HG03097 (cell line): ENCODE measurements around the gene MASP2.
"Not testable (repeated sequence)": the region's sequence is repeated elsewhere in the genome, so short reads cannot be mapped to it uniquely, and the experiment has no call there.

Source experiments
- ATAC-seq: cut with Tn5 transposase; IDR thresholded peaks from one replicate; pipeline ENCODE4 v1.9.1; 2021; ENCODE audit not compliant: unreplicated experiment, low FRiP score

Gene MASP2

DNA sequence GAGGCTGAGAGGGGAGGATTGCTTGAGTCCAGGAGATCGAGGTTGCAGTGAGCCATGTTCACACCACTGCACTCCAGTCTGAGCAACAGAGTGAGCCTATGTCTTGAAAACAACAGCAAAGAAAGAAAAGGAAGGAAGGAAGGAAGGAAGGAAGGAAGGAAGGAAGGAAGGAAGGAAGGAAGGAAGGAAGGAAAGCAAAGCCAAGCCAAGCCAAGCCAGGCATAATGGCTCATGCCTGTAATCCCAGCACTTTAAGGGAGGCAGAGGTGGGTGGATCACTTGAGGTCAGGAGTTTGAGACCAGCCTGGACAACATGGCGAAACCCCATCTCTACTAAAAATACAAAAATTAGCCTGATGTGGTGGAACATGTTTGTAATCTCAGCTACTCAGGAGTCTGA, 55.0 kb downstream of the MASP2 start:
- not testable (repeated sequence) for ATAC-seq

DNA sequence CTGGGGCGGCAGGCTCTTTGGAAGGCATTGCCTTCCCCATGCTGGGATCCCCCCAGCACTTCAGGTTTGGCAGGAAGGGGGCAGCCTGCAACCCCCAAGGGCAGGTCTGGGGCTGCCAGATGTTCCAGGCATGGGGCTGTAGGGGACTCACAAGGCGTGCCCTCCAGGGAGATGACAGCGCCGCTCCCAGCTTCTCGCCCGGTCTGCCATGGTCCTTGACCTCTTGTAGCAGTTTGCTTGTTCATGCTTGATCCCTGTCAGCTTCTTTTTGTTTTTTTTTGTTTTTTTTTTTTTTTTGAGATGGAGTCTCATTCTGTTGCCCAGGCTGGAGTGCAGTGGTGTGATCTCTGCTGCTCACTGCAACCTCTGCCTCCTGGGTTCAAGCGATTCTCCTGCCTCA, 56.2 kb downstream of the MASP2 start:
- ATAC-seq = no peak

DNA sequence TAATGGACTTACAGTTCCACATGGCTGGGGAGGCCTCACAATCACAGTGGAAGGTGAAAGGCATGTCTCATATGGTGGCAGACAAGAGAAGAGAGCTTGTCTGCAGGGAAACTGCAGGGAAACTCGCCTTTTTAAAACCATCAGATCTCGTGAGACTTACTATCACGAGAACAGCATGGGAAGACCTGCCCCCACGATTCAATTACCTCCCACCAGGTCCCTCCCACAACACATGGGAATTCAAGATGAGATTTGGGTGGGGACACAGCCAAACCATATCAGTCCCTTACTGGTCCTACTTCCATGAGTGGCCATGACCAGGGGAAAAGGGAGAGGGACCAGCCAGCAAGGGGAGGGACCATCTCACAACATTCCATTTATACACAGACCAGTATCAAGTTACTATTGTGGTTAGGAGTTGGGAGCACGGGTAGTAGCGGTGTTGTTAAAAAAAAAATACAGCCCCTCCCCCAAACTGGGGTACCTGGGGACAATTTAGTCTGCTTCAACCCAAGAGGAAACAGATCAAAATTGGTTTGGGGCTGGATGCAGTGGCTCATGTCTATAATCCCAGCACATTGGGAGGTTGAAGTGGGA, 57.0 kb downstream of the MASP2 start:
- not testable (repeated sequence) for ATAC-seq

DNA sequence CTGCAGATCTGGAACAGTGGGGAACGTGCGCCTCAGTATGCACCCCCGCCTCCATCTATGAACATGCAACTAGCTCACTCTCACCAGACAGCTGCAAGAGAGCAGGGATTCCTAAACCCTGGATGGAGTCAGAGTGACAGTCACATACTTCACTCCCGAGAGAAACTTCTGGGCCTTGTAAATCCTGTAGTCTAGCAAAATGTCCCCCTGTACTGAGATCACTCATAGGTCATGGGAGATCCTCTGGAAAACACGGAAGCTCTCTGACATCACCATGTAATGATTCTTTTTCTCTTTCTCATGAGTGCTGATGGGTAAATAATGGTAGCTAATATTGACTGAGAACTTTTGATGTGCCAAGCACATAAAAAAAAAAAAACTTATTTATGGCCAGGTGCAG, 57.9 kb downstream of the MASP2 start:
- ATAC-seq = no peak

DNA sequence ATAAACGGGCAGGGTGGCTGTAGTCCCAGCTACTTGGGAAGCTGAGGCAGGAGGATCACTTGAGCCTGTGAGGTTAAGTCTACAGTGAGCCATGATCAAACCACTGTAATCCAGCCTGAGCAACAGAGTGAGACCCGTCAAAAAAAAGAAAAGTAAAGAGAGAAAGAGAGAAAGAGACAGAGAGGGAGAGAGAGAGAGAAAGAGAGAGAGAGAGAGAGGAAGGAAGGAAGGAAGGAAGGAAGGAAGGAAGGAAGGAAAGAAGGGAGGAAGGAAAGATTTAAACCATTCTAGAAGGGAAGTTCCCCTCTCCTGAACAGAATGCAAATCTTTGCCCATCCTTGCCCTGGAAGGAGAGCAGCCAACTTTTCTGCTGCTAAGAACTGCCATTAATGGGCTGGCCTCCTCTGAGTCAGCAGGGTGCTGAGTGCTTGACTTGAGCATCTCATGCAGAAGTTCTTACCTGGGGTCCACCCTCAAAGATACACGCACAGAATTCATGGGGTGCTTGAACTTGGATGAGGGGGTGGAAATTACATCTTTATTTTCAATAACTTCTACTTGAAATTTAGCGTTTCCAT, 59.1 kb downstream of the MASP2 start:
- no peak for ATAC-seq

DNA sequence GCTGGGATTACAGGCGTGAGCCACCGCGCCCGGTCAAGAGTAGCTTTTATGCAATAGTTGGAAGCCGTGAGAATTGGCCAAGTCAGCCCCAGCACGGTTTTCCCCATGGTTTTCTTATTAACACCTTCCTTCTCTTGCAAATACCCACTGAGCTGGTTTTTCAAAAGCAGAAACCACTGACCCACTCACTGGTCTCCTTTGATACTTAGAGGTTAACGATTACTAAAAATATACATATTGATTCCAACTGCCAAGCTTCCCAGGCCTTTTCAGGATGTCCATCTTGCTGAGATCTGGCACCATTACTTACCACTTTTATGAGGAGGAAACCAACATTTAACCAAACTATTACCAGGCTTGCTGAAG, 60.5 kb downstream of the MASP2 start:
- no peak for ATAC-seq

DNA sequence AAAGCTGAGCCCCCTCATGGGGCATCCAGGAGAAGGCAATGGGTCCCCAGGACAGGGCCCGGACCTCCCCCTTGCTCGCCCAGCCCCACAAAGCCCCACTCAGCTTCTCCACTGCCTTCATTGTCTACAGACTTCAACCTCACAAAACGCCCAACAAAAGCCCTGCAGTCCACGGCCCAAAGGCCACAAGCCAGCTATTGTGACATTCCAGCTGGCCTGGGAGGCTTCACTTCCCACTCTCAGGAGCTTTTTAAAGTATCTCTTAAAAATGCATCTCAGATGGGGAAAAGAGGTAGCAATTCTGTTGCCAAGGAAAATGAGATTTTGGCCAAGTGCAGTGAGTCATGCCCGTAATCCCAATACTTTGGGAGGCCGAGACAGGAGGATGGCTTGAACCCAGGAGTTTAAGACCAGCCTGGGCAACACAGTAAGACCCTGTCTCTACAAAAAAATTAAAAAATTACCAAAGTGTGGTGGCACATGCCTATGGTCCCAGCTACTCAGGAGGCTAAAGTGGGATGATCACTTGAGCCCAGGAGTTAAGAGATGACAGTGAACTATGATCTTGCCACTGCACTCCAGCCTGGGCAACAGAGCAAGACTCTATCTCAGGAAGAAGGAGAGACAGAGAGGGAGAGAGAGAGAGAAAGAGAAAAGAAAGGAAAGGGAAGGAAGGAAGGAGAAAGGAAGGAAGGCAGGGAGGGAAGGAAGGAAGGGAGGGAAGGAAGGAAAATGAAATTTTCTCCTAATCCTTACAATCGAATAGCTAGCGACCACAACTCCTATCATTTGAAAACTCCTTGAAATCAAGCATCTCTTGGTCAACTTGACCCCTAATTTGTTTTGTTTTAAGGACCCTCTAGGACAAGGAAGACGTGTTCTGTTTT, 66.0 kb downstream of the MASP2 start:
- ATAC-seq = no peak

DNA sequence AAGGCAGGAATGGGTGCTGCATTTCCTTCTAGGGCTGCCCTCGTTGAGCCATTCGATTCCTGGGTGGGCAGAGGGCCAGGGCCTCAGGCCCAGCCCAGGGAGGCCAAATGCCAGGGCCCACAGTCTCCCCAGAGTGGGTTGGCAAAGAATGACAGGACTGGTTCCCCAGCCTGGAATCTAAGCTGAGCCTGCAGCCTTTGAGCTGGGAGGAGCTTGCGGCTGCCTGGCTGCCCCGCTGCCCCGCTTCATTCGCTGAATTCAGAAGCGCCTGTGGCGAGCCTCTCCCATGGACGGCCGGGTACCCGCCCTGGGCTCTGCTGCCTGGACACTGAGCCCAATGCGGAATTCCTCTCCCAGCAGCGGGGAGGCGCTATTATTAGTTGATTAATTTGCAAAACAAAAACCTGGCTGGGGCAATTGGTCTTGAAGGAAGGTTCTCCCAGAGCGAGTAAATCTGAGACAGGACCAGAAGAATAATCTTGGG, 66.9 kb downstream of the MASP2 start:
- ATAC-seq = no peak

DNA sequence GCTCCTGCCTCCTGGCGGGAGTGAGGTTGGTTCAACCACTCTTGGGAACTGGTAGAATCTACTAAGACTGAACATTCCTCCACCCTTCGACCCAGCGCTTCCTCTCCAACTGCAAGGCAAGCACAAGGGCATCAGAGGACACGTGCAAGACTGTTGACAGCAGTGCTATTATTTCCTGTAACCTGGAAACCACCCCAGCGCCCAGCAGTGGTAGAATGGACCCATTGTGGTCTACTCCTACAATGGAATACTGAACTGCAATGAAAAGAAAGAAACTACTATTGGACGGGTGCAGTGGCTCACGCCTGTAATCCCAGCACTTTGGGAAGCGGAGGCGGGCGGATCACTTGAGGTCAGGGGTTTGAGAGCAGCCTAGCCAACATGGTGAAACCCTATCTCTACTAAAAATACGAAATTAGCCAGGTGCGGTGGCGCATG, 67.5 kb downstream of the MASP2 start:
- no peak for ATAC-seq

DNA sequence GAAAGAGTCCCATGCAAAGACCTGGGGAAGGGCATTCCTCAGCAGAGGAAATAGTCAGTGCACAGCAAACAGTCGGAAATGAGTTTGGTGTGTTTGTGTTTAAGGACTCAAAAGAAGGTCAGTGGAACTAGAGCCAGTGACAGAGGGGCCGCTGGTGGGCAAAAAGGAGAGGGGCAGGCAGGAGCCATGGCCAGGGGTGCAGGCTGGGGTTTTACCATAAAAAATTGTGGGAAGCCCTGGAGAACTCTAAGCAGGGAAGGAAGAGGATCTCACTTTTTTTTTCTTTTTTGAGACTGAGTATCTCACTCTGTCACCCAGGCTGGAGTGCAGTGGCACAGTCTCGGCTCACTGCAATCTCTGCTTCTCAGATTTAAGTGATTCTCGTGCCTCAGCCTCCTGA, 68.3 kb downstream of the MASP2 start:
- ATAC-seq = no peak
